OCI-LY7 (cell line): ENCODE results near the gene TMEM41B.

Experiments used
- CTCF ChIP-seq: fragments of 200-600 bp; sonication (generic); conservative IDR thresholded peaks from 2 replicates; pipeline ENCODE4 v1.5.1; 2014; ENCODE audit warnings: mild to moderate bottlenecking, antibody characterized with exemption, low read length, moderate library complexity, mixed read lengths
- EZH2phosphoT487 ChIP-seq: fragments of 200-600 bp; sonication (generic); IDR thresholded peaks from 2 replicates; pipeline ENCODE4 v1.6.1; 2018; ENCODE audit warnings: low read depth, borderline replicate concordance, mild to moderate bottlenecking, mixed run types, antibody characterized with exemption, low read length, moderate library complexity, mixed read lengths

GRCh38 chr11:9341638-9342178, 27.3 kb upstream of the TMEM41B start:
- no peak for TF ChIP-seq CTCF
- no peak for TF ChIP-seq EZH2phosphoT487
